OCI-LY1 (cell line): Measurements from ENCODE around the gene EPHA5.

Experiments used
- EZH2 ChIP-seq: fragments of 200-600 bp; sonication (generic), shearing (Covaris generic); IDR thresholded peaks from 2 replicates; pipeline ENCODE4 v1.8.0; 2017; ENCODE audit warnings: borderline replicate concordance, mixed run types, mild to moderate bottlenecking, antibody characterized with exemption, low read length, moderate library complexity, mixed read lengths
- TF ChIP-seq, protein P1 (sequence below): fragments of 200-600 bp; sonication (generic), shearing (Covaris generic); IDR thresholded peaks from 2 replicates; pipeline ENCODE4 v1.5.1; 2017; ENCODE audit warnings: mild to moderate bottlenecking, antibody characterized with exemption, low read length, moderate library complexity, mixed read lengths

DNA sequence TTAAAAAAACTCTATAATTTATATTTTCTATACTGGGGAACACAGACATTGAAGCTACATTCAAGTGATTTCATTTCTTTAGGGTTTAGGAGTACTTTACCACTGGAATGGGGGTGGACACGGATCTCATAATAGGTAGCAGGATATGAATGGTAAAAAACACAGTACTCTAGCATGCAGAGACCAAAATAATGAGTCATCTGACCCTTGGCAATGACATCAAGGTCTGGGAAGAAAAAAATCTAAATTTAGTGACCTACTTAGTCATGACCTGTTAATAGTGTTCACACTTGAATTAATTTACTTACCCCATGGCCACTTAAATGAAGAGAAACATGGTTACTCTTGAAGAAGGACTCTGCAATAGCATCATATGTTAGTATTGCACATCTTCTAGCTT lies 187.9 kb downstream of the EPHA5 start:
- TF ChIP-seq, protein P1, sequence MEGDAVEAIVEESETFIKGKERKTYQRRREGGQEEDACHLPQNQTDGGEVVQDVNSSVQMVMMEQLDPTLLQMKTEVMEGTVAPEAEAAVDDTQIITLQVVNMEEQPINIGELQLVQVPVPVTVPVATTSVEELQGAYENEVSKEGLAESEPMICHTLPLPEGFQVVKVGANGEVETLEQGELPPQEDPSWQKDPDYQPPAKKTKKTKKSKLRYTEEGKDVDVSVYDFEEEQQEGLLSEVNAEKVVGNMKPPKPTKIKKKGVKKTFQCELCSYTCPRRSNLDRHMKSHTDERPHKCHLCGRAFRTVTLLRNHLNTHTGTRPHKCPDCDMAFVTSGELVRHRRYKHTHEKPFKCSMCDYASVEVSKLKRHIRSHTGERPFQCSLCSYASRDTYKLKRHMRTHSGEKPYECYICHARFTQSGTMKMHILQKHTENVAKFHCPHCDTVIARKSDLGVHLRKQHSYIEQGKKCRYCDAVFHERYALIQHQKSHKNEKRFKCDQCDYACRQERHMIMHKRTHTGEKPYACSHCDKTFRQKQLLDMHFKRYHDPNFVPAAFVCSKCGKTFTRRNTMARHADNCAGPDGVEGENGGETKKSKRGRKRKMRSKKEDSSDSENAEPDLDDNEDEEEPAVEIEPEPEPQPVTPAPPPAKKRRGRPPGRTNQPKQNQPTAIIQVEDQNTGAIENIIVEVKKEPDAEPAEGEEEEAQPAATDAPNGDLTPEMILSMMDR: no peak
- no peak for TF ChIP-seq EZH2
